Measurements from ENCODE around the gene TXNRD2. TPM values are rescaled to one million over a fixed set of nuclear protein-coding genes. Genes with fewer than 3 reads are reported as not detected.
A peak's percentile ranks its signal among the peaks of the same experiment; 100 is the strongest.

Gene TXNRD2
- total RNA-seq, 2 donors from 2014 or later = 7.3 to 13.6 TPM

DNA sequence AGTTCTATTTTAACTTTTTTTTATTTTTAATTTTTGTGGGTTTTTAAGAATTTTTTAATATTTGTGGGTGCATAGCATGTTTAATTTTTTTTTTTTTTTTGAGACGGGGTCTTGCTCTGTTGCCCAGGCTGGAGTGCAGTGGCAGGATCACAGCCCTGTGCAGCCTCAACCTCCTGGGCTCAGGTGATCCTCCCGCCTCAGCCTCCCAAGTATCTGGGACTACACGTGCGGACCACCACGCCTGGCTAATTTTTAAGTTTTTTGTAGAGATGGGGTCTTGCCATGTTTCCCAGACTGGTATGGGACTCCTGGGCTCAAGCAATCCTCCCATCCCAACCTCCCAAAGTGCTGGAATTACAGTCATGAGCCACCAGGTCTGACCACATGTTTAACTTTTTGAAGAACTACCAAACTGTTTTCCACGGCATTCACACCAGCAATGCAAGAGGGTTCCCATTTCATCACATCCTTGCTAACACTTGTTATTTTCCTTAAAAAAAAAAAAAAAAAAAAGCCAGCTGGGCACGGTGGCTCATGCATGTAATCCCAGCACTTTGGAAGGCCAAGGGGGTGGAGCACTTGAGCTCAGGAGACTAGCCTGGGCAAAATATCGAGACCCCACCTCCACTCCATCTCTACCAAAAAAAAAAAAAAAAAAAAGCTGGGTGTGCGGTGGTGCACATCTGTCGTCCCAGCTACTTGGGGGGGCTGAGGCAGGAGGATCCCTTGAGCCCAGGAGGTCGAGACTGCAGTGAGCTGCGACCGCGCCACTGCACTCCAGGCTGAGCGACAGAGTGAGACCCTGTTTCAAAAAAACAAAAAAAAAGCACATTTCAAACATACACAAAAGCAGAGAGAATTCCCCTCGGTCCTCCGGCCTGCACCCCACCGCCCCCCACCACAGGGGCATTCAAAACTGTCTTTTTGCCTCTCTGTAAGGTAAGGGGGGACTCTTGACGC is 16.7 kb upstream of the TXNRD2 start:
- peaks cover 19% of the 10 kb centered on the region for H3K4me1 Mint-ChIP-seq
- H3K36me3 ChIP-seq (ENCODE audit: control insufficient read depth, insufficient read depth, low read length) = no peaks in the 10 kb centered on the region
- no peak overlapping the region for H3K27ac ChIP-seq (ENCODE audit: low read depth, low read length)
- TF ChIP-seq, protein P1, sequence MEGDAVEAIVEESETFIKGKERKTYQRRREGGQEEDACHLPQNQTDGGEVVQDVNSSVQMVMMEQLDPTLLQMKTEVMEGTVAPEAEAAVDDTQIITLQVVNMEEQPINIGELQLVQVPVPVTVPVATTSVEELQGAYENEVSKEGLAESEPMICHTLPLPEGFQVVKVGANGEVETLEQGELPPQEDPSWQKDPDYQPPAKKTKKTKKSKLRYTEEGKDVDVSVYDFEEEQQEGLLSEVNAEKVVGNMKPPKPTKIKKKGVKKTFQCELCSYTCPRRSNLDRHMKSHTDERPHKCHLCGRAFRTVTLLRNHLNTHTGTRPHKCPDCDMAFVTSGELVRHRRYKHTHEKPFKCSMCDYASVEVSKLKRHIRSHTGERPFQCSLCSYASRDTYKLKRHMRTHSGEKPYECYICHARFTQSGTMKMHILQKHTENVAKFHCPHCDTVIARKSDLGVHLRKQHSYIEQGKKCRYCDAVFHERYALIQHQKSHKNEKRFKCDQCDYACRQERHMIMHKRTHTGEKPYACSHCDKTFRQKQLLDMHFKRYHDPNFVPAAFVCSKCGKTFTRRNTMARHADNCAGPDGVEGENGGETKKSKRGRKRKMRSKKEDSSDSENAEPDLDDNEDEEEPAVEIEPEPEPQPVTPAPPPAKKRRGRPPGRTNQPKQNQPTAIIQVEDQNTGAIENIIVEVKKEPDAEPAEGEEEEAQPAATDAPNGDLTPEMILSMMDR (conservative IDR thresholded peaks at IDR 0.05) = no peak
- H3K9me3 ChIP-seq (ENCODE audit: control insufficient read depth, low read length) = no peaks in the 10 kb centered on the region
- H3K4me3 ChIP-seq (ENCODE audit: low read length) = peak overlapping the region; percentile 81
- H3K4me1 ChIP-seq (ENCODE audit: control insufficient read depth, insufficient read depth, low read length) = peaks cover 5% of the 10 kb centered on the region
- no peaks in the 10 kb centered on the region for H3K36me3 Mint-ChIP-seq (ENCODE audit: low read depth)
- H3K27me3 ChIP-seq (ENCODE audit: control insufficient read depth, insufficient read depth, low read length, poor library complexity, severe bottlenecking) = no peaks in the 10 kb centered on the region
- peak overlapping the region; percentile 45 for H3K9ac ChIP-seq (ENCODE audit: extremely low read depth, low read length, poor library complexity, severe bottlenecking)
- peak overlapping the region; percentile 54 for H3K4me3 Mint-ChIP-seq
- no peak for DNase-seq
- no peaks in the 10 kb centered on the region for H3K9me3 Mint-ChIP-seq
- peaks cover 2% of the 10 kb centered on the region for H3K27me3 Mint-ChIP-seq (ENCODE audit: insufficient read depth)
- whole genome bisulfite sequencing, 2 experiments (ENCODE audit: insufficient coverage in 1 of 2, insufficient read length in 1 of 2) = 91 to 94% methylated on average over 2 to 17 of the region's 19 CpGs
- peak overlapping the region; percentile 81 for H3K27ac Mint-ChIP-seq

DNA sequence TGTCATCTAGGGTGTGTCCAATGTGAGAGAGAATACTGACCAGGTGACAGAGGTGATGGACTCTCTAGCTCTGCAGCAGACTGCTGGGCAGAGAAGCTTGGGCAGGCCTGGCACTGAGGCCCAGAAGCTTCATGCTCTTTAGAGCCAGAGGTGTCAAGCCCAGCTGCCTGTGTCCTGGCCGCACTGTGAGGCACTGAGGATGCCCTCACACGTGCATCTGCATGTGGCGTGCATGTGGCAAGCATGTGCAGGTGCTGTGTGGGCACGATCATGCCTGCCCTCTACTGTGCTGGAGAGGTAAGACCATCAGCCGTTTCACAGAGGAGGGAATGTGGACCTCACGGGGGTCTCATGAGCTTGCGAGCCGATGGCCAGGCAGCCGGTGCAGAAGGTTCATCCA is 15.8 kb upstream of the TXNRD2 start:
- Mint-ChIP-seq H3K27ac (no peak overlapping the region), H3K9me3 (no peaks in the 10 kb centered on the region), H3K36me3 (ENCODE audit: low read depth) (no peaks in the 10 kb centered on the region), H3K4me1 (peaks cover 16% of the 10 kb centered on the region), H3K27me3 (ENCODE audit: insufficient read depth) (no peaks in the 10 kb centered on the region), H3K4me3 (no peak overlapping the region)
- TF ChIP-seq, protein P1 (conservative IDR thresholded peaks at IDR 0.05) = peak; percentile 54
- Histone ChIP-seq H3K4me1 (ENCODE audit: control insufficient read depth, insufficient read depth, low read length) (peaks cover 5% of the 10 kb centered on the region), H3K9me3 (ENCODE audit: control insufficient read depth, low read length) (no peaks in the 10 kb centered on the region), H3K36me3 (ENCODE audit: control insufficient read depth, insufficient read depth, low read length) (no peaks in the 10 kb centered on the region), H3K27me3 (ENCODE audit: control insufficient read depth, insufficient read depth, low read length, poor library complexity, severe bottlenecking) (no peaks in the 10 kb centered on the region), H3K9ac (ENCODE audit: extremely low read depth, low read length, poor library complexity, severe bottlenecking) (no peak overlapping the region), H3K4me3 (ENCODE audit: low read length) (no peak overlapping the region), H3K27ac (ENCODE audit: low read depth, low read length) (no peak overlapping the region)
- DNase-seq = no peak
- 91 to 93% methylated on average over 9 of the region's 9 CpGs for WGBS, 2 experiments (ENCODE audit: insufficient coverage in 1 of 2, insufficient read length in 1 of 2)

DNA sequence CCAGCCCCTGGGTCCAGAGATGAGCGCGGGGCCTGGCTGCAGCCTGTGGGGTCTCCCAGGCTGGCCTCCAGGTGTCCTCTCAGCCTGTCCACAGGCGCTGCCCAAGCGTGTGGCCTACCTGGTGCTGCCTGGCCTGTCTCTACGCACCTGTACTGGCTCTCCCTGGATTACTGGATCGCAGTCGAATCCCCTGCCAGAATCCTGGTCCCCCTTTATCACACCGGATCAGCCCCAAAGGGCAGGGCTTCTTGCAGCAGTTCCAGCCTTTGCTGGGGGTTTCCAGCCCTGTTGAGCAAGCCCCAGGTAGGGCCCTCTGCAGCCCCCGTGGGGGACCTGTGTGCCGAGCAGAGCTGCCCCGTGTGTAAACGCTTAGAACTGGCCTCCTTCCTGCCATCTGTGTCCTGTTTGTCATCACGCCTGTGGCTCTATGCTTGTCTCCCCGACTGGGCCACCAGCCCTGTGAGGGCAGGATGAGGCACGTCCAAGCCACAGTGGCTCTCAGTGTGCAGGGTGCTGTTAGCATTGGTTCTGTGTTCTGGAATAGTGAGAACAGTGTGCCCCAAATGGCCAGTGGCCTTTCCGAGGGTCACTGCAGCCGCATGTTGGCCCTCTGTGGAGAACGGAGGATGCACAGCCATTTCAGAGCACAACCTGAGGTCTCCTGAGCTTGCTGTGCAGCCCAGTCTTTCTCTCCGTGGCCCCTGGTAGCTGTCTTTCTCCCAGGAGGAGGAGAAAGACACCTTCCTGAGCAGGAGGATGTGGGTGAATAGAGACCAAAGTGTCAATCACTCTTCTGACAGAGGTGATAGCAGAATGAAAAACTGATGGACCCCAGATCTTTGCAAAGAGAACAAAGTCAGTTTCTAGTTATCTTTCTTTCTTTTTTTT is 13.9 kb upstream of the TXNRD2 start:
- H3K9ac ChIP-seq (ENCODE audit: extremely low read depth, low read length, poor library complexity, severe bottlenecking) = no peak overlapping the region
- Mint-ChIP-seq H3K9me3 (no peaks in the 10 kb centered on the region), H3K36me3 (ENCODE audit: low read depth) (no peaks in the 10 kb centered on the region)

More for the DNA sequence above, 13.9 kb upstream of the TXNRD2 start:
- WGBS, 2 experiments (ENCODE audit: insufficient coverage in 1 of 2, insufficient read length in 1 of 2) = 92 to 93% methylated on average over 14 to 19 of the region's 19 CpGs
- Mint-ChIP-seq H3K27ac (no peak overlapping the region), H3K4me1 (peaks cover 16% of the 10 kb centered on the region), H3K4me3 (no peak overlapping the region), H3K27me3 (ENCODE audit: insufficient read depth) (no peaks in the 10 kb centered on the region)
- H3K27ac ChIP-seq (ENCODE audit: low read depth, low read length) = no peak overlapping the region
- no peaks in the 10 kb centered on the region for H3K36me3 ChIP-seq (ENCODE audit: control insufficient read depth, insufficient read depth, low read length)
- no peak overlapping the region for H3K4me3 ChIP-seq (ENCODE audit: low read length)
- H3K27me3 ChIP-seq (ENCODE audit: control insufficient read depth, insufficient read depth, low read length, poor library complexity, severe bottlenecking) = no peaks in the 10 kb centered on the region
- H3K9me3 ChIP-seq (ENCODE audit: control insufficient read depth, low read length) = no peaks in the 10 kb centered on the region
- peak; percentile 43 for DNase-seq
- peaks cover 5% of the 10 kb centered on the region for H3K4me1 ChIP-seq (ENCODE audit: control insufficient read depth, insufficient read depth, low read length)
- TF ChIP-seq, protein P1 (conservative IDR thresholded peaks at IDR 0.05) = no peak
